ENCODE measurements around the gene TRIM8.
"Not testable (repeated sequence)": the region's sequence is repeated elsewhere in the genome, so short reads cannot be mapped to it uniquely, and the experiment has no call there.

Gene TRIM8

DNA sequence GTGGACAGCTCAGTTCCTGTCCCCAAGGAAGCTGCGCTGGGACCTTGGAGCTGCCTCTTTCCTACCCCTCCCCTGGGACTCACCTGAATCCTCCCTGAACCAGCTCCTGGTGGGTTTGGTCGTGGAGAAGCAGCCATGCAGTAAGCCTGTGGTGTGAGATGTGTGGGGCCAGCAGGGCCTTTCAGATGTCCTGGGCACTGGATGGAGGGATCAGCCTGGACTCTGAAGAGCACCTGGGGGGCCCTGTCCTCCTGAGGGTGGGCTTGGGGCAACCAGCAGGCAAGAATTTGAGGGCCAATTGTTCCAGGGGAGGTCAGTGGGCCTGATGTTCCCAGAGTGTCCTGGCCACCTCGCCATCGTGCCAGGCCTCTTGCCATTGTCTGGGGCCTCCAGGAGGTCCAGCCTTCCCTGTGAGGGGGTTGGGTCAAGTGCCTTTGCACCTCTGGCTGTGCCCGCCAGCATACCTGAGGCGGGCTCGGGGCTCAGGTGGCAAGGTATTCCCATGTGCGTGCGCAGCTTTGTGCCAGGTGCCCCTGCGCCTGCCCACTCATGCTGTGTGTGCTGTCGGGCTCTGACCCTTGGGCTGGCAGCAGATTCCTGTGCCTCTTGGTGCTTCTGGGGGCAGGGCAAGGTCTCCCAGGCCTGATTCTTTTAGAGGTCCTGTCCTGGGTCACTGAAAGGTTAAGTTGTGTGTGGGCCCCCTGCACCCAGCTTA lies 7.3 kb downstream of the TRIM8 start:
- no peak for DNase-seq

- no peak for DNase-seq
Measured at GRCh38 chr10:102652170-102652916, 8.1 kb downstream of the TRIM8 start.

- DNase-seq: no peak
Measured at GRCh38 chr10:102653060-102653459, 8.8 kb downstream of the TRIM8 start.

- DNase-seq: no peak
Measured at GRCh38 chr10:102654566-102654965, 10.3 kb downstream of the TRIM8 start.

- DNase-seq: no peak
Measured at GRCh38 chr10:102654969-102655368, 10.7 kb downstream of the TRIM8 start.

GRCh38 chr10:102656026-102656425 lies 11.7 kb downstream of the TRIM8 start:
- DNase-seq: no peak

- DNase-seq: no peak
Measured at GRCh38 chr10:102656791-102657371, 12.6 kb downstream of the TRIM8 start.

- DNase-seq: no peak
Measured at GRCh38 chr10:102657451-102657850, 13.2 kb downstream of the TRIM8 start.

DNA sequence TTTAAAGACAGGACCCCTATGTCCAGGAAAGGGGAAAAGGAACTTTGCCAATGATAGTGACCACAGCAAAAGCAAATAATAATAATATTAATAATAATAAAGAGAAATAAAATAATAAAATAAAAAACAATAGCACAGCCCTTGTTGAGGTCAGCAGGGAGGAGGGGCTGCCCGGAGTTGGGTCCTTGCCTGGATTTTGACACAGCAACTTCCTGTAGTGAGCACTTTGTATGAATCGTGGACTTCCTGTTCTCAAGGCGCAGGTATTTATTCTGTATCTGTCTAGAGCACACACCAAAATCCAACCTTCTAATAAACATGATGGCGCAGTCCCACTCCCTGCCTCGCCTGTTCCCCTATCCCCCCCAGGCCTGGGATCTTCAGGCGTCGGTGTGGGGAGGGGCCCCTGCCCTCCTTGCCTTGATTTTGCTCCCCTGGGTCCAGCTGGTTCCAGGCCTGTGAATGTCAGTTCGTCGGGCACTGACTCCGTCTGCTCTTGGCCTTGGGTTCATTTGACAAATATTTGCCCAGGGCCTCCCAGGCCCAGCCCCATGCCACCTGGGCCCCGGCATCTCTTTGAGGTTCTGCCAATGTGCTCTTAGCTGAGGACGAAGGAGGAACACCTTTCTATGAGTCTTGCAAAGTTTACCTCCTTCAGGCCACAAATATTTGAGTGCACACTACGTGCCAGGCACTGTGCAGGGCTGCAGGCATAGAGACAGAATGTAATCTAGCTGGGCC lies 13.9 kb downstream of the TRIM8 start:
- no peak for DNase-seq

GRCh38 chr10:102658802-102659201 lies 14.5 kb downstream of the TRIM8 start:
- DNase-seq: no peak

- no peak for DNase-seq
Measured at GRCh38 chr10:102660888-102661657, 16.8 kb downstream of the TRIM8 start.

DNA sequence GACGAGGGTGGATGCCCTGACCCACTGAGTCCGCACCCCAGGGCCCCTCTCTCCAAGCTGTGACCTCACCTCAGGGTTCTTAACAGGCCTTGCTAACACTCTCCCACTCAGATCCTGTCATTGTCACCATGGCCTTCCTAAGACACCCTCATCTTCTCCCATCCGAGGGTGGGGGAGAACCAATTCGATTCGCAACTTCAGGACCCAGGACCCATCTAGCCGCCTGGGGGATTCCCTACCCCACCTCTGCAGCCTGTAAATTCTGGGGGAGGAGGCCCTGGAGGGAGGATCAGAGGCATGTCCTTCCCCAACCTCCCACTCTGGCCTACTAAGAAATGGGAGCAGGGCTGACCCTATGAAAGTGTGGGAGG lies 17.4 kb downstream of the TRIM8 start:
- no peak for DNase-seq

DNA sequence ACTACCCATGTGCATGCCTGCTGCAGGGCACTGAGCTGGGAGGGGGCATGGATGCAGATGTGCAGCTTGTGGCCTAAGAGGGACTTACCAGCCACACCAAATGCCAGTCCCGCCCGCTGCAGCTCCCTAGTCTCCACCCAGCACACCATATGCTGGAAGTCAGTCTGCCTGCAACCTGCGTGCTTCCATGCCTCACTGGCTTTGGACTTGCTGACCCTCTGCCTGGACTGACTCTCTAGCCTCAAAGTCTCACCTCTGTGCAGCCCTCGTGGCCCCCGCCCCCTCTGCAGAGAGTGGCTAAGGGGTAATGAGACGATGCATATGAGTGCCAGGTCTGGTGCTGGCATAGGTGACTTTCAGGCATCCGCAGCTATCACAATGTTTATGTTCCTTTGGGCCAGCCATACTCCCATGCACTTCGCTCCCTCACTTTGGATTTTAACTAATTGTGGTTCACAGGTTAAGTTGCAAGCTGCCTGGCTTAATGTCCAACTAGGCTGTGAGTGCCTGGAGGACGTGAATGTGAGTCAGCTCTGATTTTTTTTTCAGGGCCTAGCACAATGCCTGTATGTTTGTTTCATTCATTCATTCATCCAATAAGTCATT lies 21.7 kb downstream of the TRIM8 start:
- DNase-seq: no peak

DNA sequence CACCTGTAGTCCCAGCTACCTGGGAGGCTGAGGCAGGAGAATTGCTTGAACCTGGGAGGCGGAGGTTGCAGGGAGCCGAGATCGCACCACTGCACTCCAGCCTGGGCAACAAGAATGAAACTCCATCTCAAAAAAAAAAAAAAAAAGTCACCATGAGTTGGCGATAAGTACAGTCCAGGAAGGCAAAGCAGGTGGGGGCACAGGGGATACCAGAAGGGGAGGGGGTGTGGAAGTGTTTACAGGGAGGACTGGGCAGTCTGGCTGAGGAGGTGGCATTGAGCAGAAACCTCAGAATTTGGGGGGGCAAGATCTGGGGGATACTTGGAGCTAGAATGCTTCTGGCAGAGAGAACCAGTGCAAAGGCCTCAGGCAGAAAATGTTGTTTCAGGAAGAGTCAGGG lies 23.1 kb downstream of the TRIM8 start:
- DNase-seq: not testable (repeated sequence)

- no peak for DNase-seq
Measured at GRCh38 chr10:102668326-102669107, 24.2 kb downstream of the TRIM8 start.

GRCh38 chr10:102669206-102670064 lies 25.2 kb downstream of the TRIM8 start:
- DNase-seq: no peak

DNA sequence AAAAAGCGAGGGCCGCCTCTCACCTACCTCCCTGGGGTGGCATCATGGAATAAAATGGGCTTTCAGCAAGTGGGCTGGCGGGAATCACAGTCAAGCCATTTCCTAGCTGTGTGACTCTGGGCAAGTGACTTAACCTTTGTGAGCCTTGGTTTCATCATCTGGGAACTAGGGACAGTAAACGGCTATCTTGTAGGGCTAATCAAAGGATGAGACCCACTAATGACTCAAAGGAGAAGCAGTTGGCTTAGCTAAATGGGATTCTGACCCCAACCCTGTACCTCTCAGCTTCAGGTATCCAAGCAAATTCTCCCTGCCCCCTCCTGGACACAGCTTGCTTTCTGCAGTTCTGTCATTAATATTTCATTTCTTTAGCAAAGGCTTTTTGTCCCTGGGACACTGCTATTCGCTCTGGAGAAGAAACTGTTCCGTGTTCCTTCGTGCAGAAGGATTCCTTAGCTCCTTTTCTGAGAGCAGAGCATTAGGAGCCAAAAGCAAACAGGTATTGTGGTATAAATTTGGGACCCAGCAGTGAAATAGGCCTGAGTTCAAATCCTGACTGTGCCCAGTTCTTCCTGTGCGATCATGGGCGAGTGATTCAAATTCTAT lies 25.9 kb downstream of the TRIM8 start:
- DNase-seq: no peak

DNA sequence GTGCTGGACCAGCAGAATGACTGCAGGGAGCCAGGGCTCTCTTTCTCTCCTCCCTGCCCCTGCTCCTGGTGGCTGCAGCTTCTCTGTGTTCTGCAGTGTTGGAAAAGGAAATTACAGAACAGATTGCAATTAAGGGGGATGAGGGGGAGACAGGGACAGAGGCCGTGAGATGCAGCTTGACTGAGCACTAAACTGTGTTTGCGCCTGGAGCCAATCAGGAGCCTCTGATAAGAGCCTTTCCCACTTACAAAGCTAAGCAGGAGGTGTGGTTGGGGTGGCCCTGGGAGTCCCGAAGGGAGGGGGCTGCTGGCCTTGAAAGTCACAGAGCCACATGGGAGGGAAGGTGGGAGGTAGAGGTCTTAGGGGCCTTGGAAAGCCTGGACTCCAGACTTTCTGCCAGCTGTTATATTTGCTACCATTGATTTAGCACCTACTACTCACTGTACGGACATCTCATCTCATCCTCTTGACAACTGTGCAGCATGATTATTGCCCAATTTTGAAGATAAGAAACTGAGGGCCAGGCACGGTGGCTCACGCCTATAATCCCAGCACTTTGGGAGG lies 26.7 kb downstream of the TRIM8 start:
- no peak for DNase-seq

- DNase-seq: no peak
Measured at GRCh38 chr10:102673236-102673818, 29.0 kb downstream of the TRIM8 start.
